ENCODE data around the gene PAK4.
"Not testable (repeated sequence)": the region's sequence is repeated elsewhere in the genome, so short reads cannot be mapped to it uniquely, and the experiment has no call there.

The PAK4 gene

GRCh38 chr19:39100500-39101166 lies 25.0 kb upstream of the PAK4 start:
- DNase-seq: no peak

- no peak for DNase-seq
These were observed 22.4 kb upstream of the PAK4 start for GRCh38 chr19:39103151-39103550.

DNA sequence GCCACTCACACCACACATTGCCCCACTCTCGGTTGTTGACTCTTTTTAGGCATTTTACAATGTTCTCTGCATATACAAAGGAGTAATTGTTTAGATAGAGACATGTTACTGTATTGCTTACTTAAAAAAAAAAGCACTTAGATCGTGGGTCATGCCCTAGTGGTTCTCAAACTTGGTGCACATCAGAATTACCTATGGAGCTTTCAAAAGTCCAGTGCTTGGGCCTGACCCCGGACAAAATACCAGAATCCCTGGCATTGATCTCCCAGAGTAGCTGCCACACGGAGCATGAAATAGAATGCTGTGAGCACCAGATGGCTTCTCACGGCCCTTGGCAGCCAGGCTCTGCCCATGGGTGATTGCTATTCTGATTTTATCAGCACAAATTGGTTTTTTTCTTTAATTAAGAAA lies 21.4 kb upstream of the PAK4 start:
- no peak for DNase-seq

DNA sequence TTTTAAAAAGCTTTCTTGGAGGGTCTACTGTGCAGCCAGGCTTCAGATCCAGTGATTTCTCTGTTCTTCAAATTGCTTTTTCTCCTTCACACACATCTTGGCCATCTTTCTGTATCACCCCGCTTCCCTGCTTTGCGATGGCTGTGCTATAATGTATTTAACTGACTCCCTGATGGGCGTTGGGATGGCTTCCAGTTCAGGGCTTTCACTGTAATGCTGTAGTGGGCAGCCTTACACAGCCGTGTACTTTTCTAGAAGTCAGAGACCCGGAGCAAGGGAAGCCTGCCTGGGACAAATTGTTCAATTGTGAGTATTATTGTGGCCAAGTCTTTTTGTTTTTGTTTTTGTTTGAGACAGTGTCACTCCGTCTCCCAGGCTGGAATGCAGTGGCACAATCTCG lies 19.4 kb upstream of the PAK4 start:
- no peak for DNase-seq

- no peak for DNase-seq
These were observed 15.9 kb upstream of the PAK4 start for GRCh38 chr19:39109641-39110040.

GRCh38 chr19:39110263-39110967 lies 15.2 kb upstream of the PAK4 start:
- peak; percentile 12 for DNase-seq

DNA sequence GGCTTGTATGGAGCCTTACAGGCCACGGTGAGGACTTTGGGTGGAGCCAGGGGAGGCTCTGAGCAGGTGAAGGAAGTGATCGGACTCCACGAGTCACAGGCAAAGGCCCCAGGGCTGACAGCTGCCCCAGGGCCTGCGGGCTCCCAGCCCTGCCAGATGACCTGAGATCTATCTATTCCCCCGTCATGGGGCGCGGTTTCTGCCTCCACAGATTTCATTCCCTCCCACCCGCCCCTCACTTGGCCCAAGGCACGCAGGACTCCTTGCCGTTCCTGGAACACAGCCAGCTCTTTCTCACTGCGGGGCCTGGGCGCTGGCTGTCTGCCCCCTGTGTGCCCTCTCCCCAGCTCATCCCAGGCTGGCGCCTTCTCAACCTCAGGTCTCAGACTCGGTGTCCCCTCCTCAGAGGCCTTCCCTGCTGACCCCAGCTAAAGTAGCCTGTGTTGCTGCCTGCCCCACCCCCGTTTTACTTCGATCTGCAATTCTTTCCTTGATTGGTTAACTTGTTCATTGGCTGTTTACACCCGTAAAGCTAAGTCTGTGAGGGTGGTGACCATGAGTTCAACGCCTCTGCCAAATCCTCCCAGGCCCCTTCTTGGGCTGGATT lies 13.9 kb upstream of the PAK4 start:
- DNase-seq: peak; percentile 63

- peak; percentile 85 for DNase-seq
These were observed 13.2 kb upstream of the PAK4 start for GRCh38 chr19:39112338-39112890.

DNA sequence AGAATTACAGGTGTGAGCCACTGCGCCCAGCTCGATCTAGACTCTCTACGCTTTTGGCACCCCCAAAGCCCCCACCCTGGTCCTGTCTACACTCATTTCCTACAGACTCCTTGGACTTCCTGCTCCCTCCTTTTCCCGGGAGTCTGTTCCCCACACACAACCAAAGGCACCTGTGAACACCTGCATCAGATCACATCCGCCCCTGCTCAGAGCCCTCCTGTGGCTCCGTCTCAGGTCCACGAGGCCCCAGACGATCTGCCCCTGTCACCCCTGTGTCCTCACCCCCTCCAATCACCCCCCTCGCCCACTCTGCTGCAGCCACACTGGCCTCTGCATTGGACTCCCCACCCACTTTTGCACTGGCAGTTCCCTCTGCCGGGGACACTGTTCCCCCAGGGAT lies 12.4 kb upstream of the PAK4 start:
- DNase-seq: no peak

- DNase-seq: no peak
These were observed 10.3 kb upstream of the PAK4 start for GRCh38 chr19:39115105-39115847.

DNA sequence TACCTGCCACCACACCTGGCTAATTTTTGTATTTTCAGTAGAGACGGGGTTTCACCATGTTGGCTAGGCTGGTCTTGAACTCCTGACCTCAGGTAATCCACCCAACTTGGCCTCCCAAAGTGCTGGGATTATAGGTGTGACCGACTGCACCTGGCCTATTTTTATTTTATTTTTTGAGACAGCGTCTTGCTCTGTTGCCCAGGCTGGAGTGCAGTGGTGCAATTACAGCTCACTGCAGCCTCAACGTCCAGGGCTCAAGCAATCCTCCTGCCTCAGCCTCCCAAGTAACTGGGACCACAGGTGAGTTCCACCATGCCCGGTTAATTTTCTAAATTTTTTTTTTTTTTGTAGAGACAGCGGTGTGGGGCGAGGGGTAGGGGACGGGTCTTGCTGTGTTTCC lies 8.6 kb upstream of the PAK4 start:
- DNase-seq: not testable (repeated sequence)

GRCh38 chr19:39119830-39120229 lies 5.8 kb upstream of the PAK4 start:
- no peak for DNase-seq

DNA sequence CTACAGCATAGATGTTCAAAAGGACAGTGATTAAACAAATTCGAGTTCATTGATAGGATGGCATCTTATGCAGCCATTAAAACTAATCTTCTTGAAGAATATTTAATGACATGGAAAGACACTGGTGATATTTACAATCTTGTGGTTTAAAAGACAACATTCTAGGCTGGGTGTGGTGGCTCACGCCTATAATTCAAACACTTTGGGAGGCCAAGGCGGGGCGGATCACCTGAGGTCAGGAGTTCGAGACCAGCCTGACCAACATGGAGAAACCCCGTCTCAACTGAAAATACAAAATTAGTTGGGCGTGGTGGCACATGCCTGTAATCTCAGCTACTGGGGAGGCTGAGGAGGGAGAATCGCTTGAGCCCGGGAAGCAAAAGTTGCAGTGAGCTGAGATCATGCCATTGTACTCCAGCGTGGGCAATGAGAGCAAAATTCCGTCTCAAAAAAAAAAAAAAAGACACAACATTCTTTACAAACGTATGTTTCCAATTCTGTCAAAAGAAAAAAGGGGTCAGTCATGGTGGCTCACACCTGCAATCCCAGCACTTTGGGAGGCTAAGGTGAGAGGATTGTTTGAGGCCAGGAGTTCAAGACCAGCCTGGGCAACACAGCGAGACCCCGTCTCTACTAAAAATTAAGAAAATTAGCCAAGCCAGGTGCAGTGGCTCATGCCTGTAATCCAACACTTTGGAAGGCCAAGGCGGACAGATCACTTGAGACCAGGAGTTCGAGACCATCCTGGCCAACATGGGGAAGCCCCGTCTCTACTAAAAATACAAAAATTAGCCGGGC lies 2.5 kb upstream of the PAK4 start:
- DNase-seq: no peak

DNA sequence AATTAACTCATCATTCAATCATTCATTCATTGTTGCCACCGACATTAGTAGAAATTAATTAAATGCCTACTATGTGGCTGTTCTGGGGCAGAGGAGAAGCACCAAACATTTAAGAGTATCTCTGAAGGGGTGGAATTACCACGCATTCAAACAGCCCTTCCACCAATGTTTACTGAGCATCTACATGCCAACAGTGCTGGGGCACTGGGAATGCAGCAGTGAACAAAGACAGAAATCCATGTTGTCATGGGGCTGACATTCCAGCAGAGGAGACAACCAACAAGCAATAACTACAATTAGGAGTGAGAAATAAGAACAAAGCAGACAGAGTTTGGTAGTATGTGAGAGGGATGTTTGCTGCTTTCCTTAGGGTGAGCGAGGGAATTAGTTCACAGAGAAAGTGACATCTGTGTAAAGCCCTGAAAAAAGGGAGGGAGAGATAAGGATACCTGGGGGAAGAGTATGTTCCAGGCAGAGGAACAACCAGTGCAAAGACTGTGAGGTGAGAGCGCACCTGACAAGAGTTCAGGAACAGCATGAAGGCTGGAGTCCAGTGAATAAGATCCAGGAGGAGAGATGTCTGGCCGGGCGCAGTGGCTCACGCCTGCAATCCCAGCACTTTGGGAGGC lies 1.3 kb upstream of the PAK4 start:
- DNase-seq: no peak

GRCh38 chr19:39125199-39125553 lies 410 bp upstream of the PAK4 start:
- DNase-seq: no peak

GRCh38 chr19:39126312-39127187 lies 964 bp downstream of the PAK4 start:
- no peak for DNase-seq

- no peak for DNase-seq
These were observed 2.4 kb downstream of the PAK4 start for GRCh38 chr19:39127812-39128515.

- no peak for DNase-seq
These were observed 3.0 kb downstream of the PAK4 start for GRCh38 chr19:39128516-39129079.

DNA sequence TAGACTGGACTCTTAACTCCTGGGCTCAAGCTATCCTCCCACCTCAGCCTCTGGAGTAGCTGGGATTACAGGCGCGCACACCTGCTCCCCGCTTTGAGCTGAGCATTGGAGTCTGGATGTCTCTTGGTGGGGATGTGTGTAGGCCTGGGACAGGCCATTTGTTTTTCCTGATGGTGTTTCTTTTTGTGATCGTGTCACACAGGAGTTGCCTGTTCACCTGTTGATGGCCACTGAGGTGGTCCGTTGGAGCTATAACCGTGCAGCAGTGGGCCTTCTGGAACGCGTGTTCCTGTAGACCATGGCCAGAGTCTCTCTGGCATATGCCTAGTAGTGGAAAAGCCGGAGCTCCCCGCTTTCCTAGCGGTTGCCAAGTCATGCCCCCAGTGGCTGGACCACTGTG lies 3.5 kb downstream of the PAK4 start:
- DNase-seq: no peak

Data from T1000 (cell line).